GM10847 (cell line): ENCODE data around the gene TBCD.

Experiments used
- POLR2A ChIP-seq: IDR thresholded peaks from 2 replicates; pipeline ENCODE4 v1.6.1; 2011; ENCODE audit not compliant: insufficient read length; ENCODE audit errors: extremely low read depth

Gene TBCD

GRCh38 chr17:82776454-82776853 is 24.6 kb downstream of the TBCD start:
- TF ChIP-seq POLR2A, result no peak

- no peak for TF ChIP-seq POLR2A
Measured at GRCh38 chr17:82779541-82779940, 27.7 kb downstream of the TBCD start.

GRCh38 chr17:82780195-82780594 is 28.3 kb downstream of the TBCD start:
- TF ChIP-seq POLR2A, result no peak

GRCh38 chr17:82780971-82781893 is 29.4 kb downstream of the TBCD start:
- TF ChIP-seq POLR2A, result no peak

- no peak for TF ChIP-seq POLR2A
Measured at GRCh38 chr17:82781894-82782274, 30.0 kb downstream of the TBCD start.

GRCh38 chr17:82782657-82783207 is 30.9 kb downstream of the TBCD start:
- TF ChIP-seq POLR2A, result no peak

- no peak for TF ChIP-seq POLR2A
Measured at GRCh38 chr17:82783498-82783897, 31.6 kb downstream of the TBCD start.

- no peak for TF ChIP-seq POLR2A
Measured at GRCh38 chr17:82786427-82786826, 34.6 kb downstream of the TBCD start.

- TF ChIP-seq POLR2A, result no peak
Measured at GRCh38 chr17:82787081-82787848, 35.4 kb downstream of the TBCD start.

- no peak for TF ChIP-seq POLR2A
Measured at GRCh38 chr17:82788206-82789001, 36.5 kb downstream of the TBCD start.

- no peak for TF ChIP-seq POLR2A
Measured at GRCh38 chr17:82789051-82789592, 37.3 kb downstream of the TBCD start.

- TF ChIP-seq POLR2A, result no peak
Measured at GRCh38 chr17:82789806-82790205, 37.9 kb downstream of the TBCD start.

GRCh38 chr17:82790391-82790790 is 38.5 kb downstream of the TBCD start:
- no peak for TF ChIP-seq POLR2A

- no peak for TF ChIP-seq POLR2A
Measured at GRCh38 chr17:82791532-82791931, 39.7 kb downstream of the TBCD start.

GRCh38 chr17:82793974-82794630 is 42.2 kb downstream of the TBCD start:
- TF ChIP-seq POLR2A, result no peak
